NCI-H446 treated with DMSO at 0.1 percent for 48 hours (cell line): ENCODE results near the gene APMAP.

Source experiments
- DNase-seq: peaks from one replicate; lab custom pipeline; 2025; lab: John Stamatoyannopoulos, UW

The APMAP gene

GRCh38 chr20:24966317-24967012 is 26.1 kb downstream of the APMAP start:
- no peak for DNase-seq

- no peak for DNase-seq
Measured at GRCh38 chr20:24965065-24965919, 27.3 kb downstream of the APMAP start.

- no peak for DNase-seq
Measured at GRCh38 chr20:24964506-24964840, 28.1 kb downstream of the APMAP start.

GRCh38 chr20:24963672-24964505 is 28.7 kb downstream of the APMAP start:
- no peak for DNase-seq

GRCh38 chr20:24962510-24962909 is 30.0 kb downstream of the APMAP start:
- DNase-seq: no peak

GRCh38 chr20:24962182-24962492 is 30.4 kb downstream of the APMAP start:
- DNase-seq: no peak

- DNase-seq: no peak
Measured at GRCh38 chr20:24961384-24962181, 31.0 kb downstream of the APMAP start.

- DNase-seq: no peak
Measured at GRCh38 chr20:24960861-24961260, 31.7 kb downstream of the APMAP start.

GRCh38 chr20:24960302-24960801 is 32.2 kb downstream of the APMAP start:
- no peak for DNase-seq

GRCh38 chr20:24959591-24960301 is 32.8 kb downstream of the APMAP start:
- no peak for DNase-seq

- no peak for DNase-seq
Measured at GRCh38 chr20:24958506-24959385, 33.8 kb downstream of the APMAP start.

- DNase-seq: no peak
Measured at GRCh38 chr20:24957326-24958016, 35.1 kb downstream of the APMAP start.

GRCh38 chr20:24956001-24956841 is 36.3 kb downstream of the APMAP start:
- DNase-seq: no peak

- DNase-seq: no peak
Measured at GRCh38 chr20:24955045-24955444, 37.5 kb downstream of the APMAP start.

- DNase-seq: no peak
Measured at GRCh38 chr20:24954566-24954965, 38.0 kb downstream of the APMAP start.

- DNase-seq: no peak
Measured at GRCh38 chr20:24954151-24954550, 38.4 kb downstream of the APMAP start.

GRCh38 chr20:24953621-24954133 is 38.9 kb downstream of the APMAP start:
- DNase-seq: no peak

GRCh38 chr20:24953209-24953575 is 39.4 kb downstream of the APMAP start:
- no peak for DNase-seq
